SK-N-SH treated with all-trans-retinoic acid at 6 μM for 48 hours (cell line): ENCODE results near the gene GJA3.

Experiments
- ATAC-seq: fragments of 200-7000 bp; cut with Tn5 transposase; 3 replicates; pipeline ENCODE4 v1.9.1; 2020; ENCODE audit warnings: mild to moderate bottlenecking, moderate library complexity
- ARNTL ChIP-seq: fragments of 450-650 bp; formaldehyde crosslinking; IDR thresholded peaks from 2 replicates; pipeline ENCODE4 v1.5.0; 2020; ENCODE audit warnings: low read depth, mild to moderate bottlenecking, moderate library complexity, borderline replicate concordance
- BACH2 ChIP-seq: fragments of 250-450 bp; sonication (Bioruptor Pico); IDR thresholded peaks from 2 replicates; pipeline ENCODE4 v1.9.0; 2021; ENCODE audit warnings: mild to moderate bottlenecking, borderline replicate concordance
- CREB5 ChIP-seq: fragments of 250-450 bp; sonication (Bioruptor Pico); IDR thresholded peaks from 2 replicates; pipeline ENCODE4 v1.5.1; 2020; ENCODE audit warnings: low read depth, mild to moderate bottlenecking, moderate library complexity
- CSRNP3 ChIP-seq: fragments of 250-450 bp; sonication (Bioruptor Pico); IDR thresholded peaks from 2 replicates; pipeline ENCODE4 v1.5.1; 2021; ENCODE audit warnings: mild to moderate bottlenecking, moderate library complexity
- ESRRG ChIP-seq: fragments of 250-450 bp; sonication (Bioruptor Pico); IDR thresholded peaks from 2 replicates; pipeline ENCODE4 v1.6.1; 2021; ENCODE audit warnings: mild to moderate bottlenecking
- GLIS3 ChIP-seq: fragments of 250-450 bp; sonication (Bioruptor Pico); IDR thresholded peaks from 2 replicates; pipeline ENCODE4 v1.5.0; 2020; ENCODE audit warnings: mild to moderate bottlenecking, moderate library complexity
- ISL1 ChIP-seq: fragments of 250-450 bp; sonication (Bioruptor Pico); IDR thresholded peaks from 2 replicates; pipeline ENCODE4 v2.1.2; 2022; ENCODE audit warnings: mild to moderate bottlenecking, moderate library complexity
- OSR1 ChIP-seq: fragments of 250-450 bp; sonication (Bioruptor Pico); IDR thresholded peaks from 2 replicates; pipeline ENCODE4 v1.8.0; 2022; ENCODE audit warnings: moderate library complexity, mild to moderate bottlenecking, inconsistent platforms
- POU6F1 ChIP-seq: fragments of 250-450 bp; sonication (Bioruptor Pico); IDR thresholded peaks from 2 replicates; pipeline ENCODE4 v1.8.0; 2021; ENCODE audit warnings: low read depth, mild to moderate bottlenecking, moderate library complexity, borderline replicate concordance
- RARB ChIP-seq: fragments of 250-450 bp; sonication (Bioruptor Pico); IDR thresholded peaks from 2 replicates; pipeline ENCODE4 v1.8.0; 2021; ENCODE audit warnings: mild to moderate bottlenecking, moderate library complexity
- SNAI2 ChIP-seq: fragments of 250-450 bp; sonication (Bioruptor Pico); IDR thresholded peaks from 2 replicates; pipeline ENCODE4 v1.5.0; 2020; ENCODE audit warnings: mild to moderate bottlenecking, moderate library complexity
- TCF4 ChIP-seq: fragments of 250-450 bp; sonication (Bioruptor Pico); IDR thresholded peaks from 2 replicates; pipeline ENCODE4 v1.8.0; 2021; ENCODE audit warnings: mild to moderate bottlenecking, moderate library complexity, borderline replicate concordance
- TOX ChIP-seq: fragments of 250-450 bp; sonication (Bioruptor Pico); IDR thresholded peaks from 2 replicates; pipeline ENCODE4 v1.8.0; 2021; ENCODE audit warnings: mild to moderate bottlenecking, moderate library complexity, borderline replicate concordance
- TSHZ2 ChIP-seq: fragments of 250-450 bp; sonication (Bioruptor Pico); IDR thresholded peaks from 2 replicates; pipeline ENCODE4 v1.5.0; 2020; ENCODE audit warnings: mild to moderate bottlenecking, moderate library complexity
- ZC3H10 ChIP-seq: fragments of 250-450 bp; sonication (Bioruptor Pico); IDR thresholded peaks from 2 replicates; pipeline ENCODE4 v1.5.1; 2021; ENCODE audit warnings: mild to moderate bottlenecking, moderate library complexity
- ZFP3 ChIP-seq: fragments of 250-450 bp; sonication (Bioruptor Pico); IDR thresholded peaks from 2 replicates; pipeline ENCODE4 v1.5.0; 2020; ENCODE audit warnings: mild to moderate bottlenecking, moderate library complexity
- ZNF565 ChIP-seq: fragments of 450-650 bp; formaldehyde crosslinking; conservative IDR thresholded peaks from 2 replicates; pipeline ENCODE4 v1.5.0; 2020; ENCODE audit warnings: low read depth, mild to moderate bottlenecking, moderate library complexity
- ZNF70 ChIP-seq: fragments of 450-650 bp; formaldehyde crosslinking; IDR thresholded peaks from 2 replicates; pipeline ENCODE4 v1.5.0; 2020; ENCODE audit warnings: mild to moderate bottlenecking, moderate library complexity
- ZNF8 ChIP-seq: fragments of 450-650 bp; formaldehyde crosslinking; IDR thresholded peaks from 2 replicates; pipeline ENCODE4 v1.5.0; 2020; ENCODE audit warnings: mild to moderate bottlenecking, moderate library complexity
- TF ChIP-seq, protein P1 (sequence below): fragments of 250-450 bp; sonication (Bioruptor Pico); IDR thresholded peaks from 2 replicates; pipeline ENCODE4 v1.8.0; 2020; ENCODE audit warnings: mild to moderate bottlenecking, moderate library complexity, borderline replicate concordance

The GJA3 gene

DNA sequence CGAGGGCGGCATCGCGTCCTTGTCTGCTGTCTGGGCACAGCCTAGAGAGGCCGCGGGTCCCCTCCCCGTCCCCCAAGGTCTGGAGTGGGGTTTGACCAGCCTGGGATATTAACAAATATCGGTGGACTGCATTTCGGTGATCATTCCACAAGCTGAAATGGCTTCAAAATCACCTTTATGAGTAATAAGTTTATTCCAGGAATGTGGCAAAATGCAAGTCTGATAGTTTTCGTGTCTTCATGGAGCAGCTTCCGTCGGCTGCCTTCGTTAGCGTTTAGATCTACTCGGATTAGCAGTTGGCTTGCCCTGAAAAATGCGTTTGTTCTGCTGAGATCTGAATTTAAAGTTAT, 1.1 kb upstream of the GJA3 start:
- no peak for ATAC-seq

DNA sequence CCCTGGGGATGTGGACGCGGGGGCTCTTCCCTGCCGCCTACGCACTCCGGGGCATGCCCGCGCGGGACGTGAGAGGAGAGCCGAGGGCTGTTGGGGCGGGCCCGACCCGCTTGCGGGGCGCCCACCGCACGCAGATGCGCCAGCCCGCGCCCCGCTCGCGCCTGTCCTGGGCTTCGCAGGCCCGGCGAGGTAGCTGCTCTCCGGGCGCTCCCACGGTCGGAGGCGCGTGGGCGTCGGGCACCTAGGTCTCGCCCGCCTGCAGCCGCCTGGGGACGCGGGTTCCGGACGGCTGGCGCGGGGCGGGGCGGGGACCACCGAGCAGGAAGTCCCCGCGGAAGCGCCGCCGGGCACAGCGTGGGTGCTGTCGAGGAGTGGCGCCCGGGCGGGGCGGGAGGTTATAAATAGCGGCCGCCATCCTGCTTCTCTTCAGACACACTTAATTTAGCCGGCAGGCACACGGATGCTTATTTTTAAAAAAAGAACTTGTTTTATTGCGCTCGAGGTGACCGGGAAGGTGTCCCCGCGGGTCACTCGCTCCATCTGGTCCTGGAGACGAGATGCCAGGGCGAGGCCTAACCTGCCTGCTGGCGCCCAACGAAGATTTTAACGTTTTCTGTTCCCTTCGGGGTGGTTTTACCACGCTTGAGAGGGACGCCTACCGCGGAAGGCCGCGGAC, 561 bp upstream of the GJA3 start:
- no peak; the same call in 2 of the 3 replicates for ATAC-seq
- no peak for TF ChIP-seq ESRRG (CRISPR knock-in tag)
- no peak for TF ChIP-seq TOX (CRISPR knock-in tag)
- TF ChIP-seq GLIS3 (CRISPR knock-in tag), result no peak
- TF ChIP-seq TSHZ2 (CRISPR knock-in tag), result no peak
- no peak for TF ChIP-seq OSR1
- no peak for TF ChIP-seq ISL1 (CRISPR knock-in tag)
- no peak for TF ChIP-seq CREB5
- TF ChIP-seq CSRNP3 (CRISPR knock-in tag), result no peak
- TF ChIP-seq ZNF565 (CRISPR knock-in tag), result no peak
- TF ChIP-seq ZNF70, result no peak
- TF ChIP-seq ZFP3, result no peak
- no peak for TF ChIP-seq ZC3H10 (CRISPR knock-in tag)
- no peak for TF ChIP-seq POU6F1 (CRISPR knock-in tag)
- no peak for TF ChIP-seq SNAI2 (CRISPR knock-in tag)
- no peak for TF ChIP-seq TCF4 (CRISPR knock-in tag)
- TF ChIP-seq BACH2 (CRISPR knock-in tag), result no peak
- TF ChIP-seq, protein P1, sequence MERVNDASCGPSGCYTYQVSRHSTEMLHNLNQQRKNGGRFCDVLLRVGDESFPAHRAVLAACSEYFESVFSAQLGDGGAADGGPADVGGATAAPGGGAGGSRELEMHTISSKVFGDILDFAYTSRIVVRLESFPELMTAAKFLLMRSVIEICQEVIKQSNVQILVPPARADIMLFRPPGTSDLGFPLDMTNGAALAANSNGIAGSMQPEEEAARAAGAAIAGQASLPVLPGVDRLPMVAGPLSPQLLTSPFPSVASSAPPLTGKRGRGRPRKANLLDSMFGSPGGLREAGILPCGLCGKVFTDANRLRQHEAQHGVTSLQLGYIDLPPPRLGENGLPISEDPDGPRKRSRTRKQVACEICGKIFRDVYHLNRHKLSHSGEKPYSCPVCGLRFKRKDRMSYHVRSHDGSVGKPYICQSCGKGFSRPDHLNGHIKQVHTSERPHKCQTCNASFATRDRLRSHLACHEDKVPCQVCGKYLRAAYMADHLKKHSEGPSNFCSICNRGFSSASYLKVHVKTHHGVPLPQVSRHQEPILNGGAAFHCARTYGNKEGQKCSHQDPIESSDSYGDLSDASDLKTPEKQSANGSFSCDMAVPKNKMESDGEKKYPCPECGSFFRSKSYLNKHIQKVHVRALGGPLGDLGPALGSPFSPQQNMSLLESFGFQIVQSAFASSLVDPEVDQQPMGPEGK, result no peak
- no peak for TF ChIP-seq ZNF8 (CRISPR knock-in tag)
- TF ChIP-seq, all 23 proteins: peak for 0

More for the DNA sequence above, 1.1 kb upstream of the GJA3 start:
- TF ChIP-seq, protein P1, result no peak

GRCh38 chr13:20159646-20160305, 1.1 kb downstream of the GJA3 start:
- ATAC-seq, result no peak; the same call in 2 of the 3 replicates
- TF ChIP-seq ARNTL (CRISPR knock-in tag), result no peak
- no peak for TF ChIP-seq RARB (CRISPR knock-in tag)
- no peak for TF ChIP-seq SNAI2 (CRISPR knock-in tag)
- TF ChIP-seq TCF4 (CRISPR knock-in tag), result no peak
- TF ChIP-seq TSHZ2 (CRISPR knock-in tag), result no peak
- TF ChIP-seq ZNF565 (CRISPR knock-in tag), result no peak
- TF ChIP-seq, protein P1, result no peak
